ENCODE measurements around the gene DYNC2H1.

Gene DYNC2H1

DNA sequence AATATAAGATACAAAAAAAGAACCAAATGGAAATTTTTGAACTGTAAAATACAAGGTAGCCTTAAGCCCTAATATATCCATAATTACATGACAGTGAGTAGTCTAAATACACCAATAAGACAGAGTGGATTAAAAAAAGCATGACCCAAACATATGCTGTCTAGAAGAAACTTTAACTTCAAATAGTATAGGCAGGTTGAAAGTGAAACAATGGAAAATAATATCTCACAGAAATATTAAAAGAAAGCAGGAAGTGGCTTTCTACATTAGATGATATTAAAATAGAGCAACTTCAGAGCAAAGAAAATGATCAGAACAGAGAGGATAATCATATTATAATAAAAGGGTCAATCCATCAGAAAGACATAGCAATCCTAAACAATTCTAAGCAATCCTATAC, 39.1 kb upstream of the DYNC2H1 start:
- H3K36me3 ChIP-seq (ENCODE audit: control insufficient read depth, insufficient read depth, low read length) = no peaks in the 10 kb centered on the region
- TF ChIP-seq, protein P1, sequence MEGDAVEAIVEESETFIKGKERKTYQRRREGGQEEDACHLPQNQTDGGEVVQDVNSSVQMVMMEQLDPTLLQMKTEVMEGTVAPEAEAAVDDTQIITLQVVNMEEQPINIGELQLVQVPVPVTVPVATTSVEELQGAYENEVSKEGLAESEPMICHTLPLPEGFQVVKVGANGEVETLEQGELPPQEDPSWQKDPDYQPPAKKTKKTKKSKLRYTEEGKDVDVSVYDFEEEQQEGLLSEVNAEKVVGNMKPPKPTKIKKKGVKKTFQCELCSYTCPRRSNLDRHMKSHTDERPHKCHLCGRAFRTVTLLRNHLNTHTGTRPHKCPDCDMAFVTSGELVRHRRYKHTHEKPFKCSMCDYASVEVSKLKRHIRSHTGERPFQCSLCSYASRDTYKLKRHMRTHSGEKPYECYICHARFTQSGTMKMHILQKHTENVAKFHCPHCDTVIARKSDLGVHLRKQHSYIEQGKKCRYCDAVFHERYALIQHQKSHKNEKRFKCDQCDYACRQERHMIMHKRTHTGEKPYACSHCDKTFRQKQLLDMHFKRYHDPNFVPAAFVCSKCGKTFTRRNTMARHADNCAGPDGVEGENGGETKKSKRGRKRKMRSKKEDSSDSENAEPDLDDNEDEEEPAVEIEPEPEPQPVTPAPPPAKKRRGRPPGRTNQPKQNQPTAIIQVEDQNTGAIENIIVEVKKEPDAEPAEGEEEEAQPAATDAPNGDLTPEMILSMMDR (IDR thresholded peaks at IDR 0.05; ENCODE audit: insufficient read depth, low read length, poor library complexity, severe bottlenecking) = no peak

DNA sequence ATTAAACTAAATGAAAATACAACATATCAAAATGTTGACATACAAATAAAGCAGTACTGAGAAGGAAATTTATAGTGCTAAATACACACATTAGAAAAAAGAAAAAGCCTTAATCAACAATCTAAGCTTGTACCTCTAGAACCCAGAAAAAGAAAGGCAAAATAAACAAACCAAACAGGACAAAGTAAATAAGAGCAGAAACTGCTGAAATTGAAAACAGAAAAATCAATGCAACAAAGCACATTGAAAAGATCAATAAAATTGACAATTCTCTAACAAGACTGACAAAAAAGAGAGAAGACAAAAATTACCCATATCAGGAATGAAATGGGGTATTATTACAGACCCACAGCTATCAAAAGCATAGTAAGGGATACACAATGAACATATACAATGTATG, 38.2 kb upstream of the DYNC2H1 start:
- no peaks in the 10 kb centered on the region for H3K36me3 ChIP-seq (ENCODE audit: control insufficient read depth, insufficient read depth, low read length)

More for the DNA sequence above, 39.1 kb upstream of the DYNC2H1 start:
- no peaks in the 10 kb centered on the region for H3K27me3 ChIP-seq (replicated peaks; ENCODE audit: control insufficient read depth, insufficient read depth, low read length)
- DNase-seq (ENCODE audit: extremely low read depth, insufficient read length) = no peak
- H3K4me3 ChIP-seq (replicated peaks; ENCODE audit: low read depth, low read length) = no peak overlapping the region

DNA sequence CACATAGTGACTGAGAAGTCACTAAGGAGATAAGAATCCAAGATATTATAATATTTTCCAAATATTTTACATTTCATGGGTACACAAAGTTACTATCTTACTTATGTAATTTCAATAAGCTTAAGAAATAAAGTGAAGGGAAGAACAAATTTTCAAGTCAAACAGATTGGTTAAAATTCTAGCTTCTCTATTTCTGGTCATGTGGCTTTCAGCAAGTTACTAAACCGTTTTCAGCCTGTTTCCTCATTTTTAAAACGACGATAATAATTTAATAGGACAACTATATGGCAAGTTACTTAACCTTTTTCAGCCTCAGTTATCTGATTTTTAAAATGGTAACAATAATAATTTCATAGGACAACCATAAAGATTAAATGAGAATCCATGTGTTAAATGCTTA, 32.9 kb upstream of the DYNC2H1 start:
- TF ChIP-seq, protein P1 (IDR thresholded peaks at IDR 0.05; ENCODE audit: insufficient read depth, low read length, poor library complexity, severe bottlenecking) = no peak
- H3K36me3 ChIP-seq (ENCODE audit: control insufficient read depth, insufficient read depth, low read length) = peaks cover 5% of the 10 kb centered on the region
- no peak for DNase-seq (ENCODE audit: extremely low read depth, insufficient read length)
- H3K27me3 ChIP-seq (replicated peaks; ENCODE audit: control insufficient read depth, insufficient read depth, low read length) = no peaks in the 10 kb centered on the region
- H3K4me3 ChIP-seq (replicated peaks; ENCODE audit: low read depth, low read length) = no peak overlapping the region

More for the DNA sequence above, 38.2 kb upstream of the DYNC2H1 start:
- H3K4me3 ChIP-seq (replicated peaks; ENCODE audit: low read depth, low read length) = no peak overlapping the region
- no peak for DNase-seq (ENCODE audit: extremely low read depth, insufficient read length)
- TF ChIP-seq, protein P1 (IDR thresholded peaks at IDR 0.05; ENCODE audit: insufficient read depth, low read length, poor library complexity, severe bottlenecking) = no peak
- H3K27me3 ChIP-seq (replicated peaks; ENCODE audit: control insufficient read depth, insufficient read depth, low read length) = no peaks in the 10 kb centered on the region

DNA sequence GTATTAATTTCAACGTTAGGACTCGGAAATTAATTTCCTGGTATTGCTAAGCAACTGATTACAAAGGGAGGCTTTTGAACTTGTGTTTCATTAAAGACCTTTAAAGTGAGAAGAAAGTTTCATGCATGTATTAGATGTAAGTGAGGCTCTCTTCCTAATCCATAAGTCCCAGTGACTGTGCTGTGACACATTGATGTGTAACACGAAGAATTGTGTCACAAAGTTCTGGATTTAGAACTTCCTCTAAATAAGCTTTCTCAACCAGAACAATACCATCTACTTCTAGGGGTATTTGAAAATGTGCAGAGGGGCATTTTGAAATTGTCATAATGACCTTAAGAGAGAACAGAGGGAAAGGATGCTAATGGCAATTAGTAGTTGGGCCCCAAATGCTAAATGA, 31.7 kb upstream of the DYNC2H1 start:
- no peak for DNase-seq (ENCODE audit: extremely low read depth, insufficient read length)
- TF ChIP-seq, protein P1 (IDR thresholded peaks at IDR 0.05; ENCODE audit: insufficient read depth, low read length, poor library complexity, severe bottlenecking) = no peak
- no peaks in the 10 kb centered on the region for H3K27me3 ChIP-seq (replicated peaks; ENCODE audit: control insufficient read depth, insufficient read depth, low read length)
- peaks cover 5% of the 10 kb centered on the region for H3K36me3 ChIP-seq (ENCODE audit: control insufficient read depth, insufficient read depth, low read length)
- no peak overlapping the region for H3K4me3 ChIP-seq (replicated peaks; ENCODE audit: low read depth, low read length)

DNA sequence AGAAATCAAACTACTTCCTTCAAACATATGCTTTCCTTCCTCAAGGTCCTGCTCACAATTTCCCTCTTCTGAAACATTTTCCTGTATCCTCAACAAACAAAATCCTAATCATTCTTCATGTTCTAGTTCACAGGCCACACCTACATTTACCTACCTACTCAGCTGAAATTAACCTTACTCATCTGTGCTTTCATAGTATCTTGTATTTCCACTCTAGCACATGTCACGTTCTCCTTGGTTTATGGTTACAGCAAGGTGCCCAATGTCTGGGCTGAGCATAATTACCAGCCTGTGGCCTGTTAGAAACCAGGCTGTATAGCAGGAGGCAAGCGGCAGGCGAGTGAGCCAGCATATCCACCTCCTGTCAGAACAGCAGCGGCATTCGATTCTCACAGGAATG, 30.5 kb upstream of the DYNC2H1 start:
- H3K36me3 ChIP-seq (ENCODE audit: control insufficient read depth, insufficient read depth, low read length) = peaks cover 5% of the 10 kb centered on the region
- TF ChIP-seq, protein P1 (IDR thresholded peaks at IDR 0.05; ENCODE audit: insufficient read depth, low read length, poor library complexity, severe bottlenecking) = no peak
- H3K4me3 ChIP-seq (replicated peaks; ENCODE audit: low read depth, low read length) = no peak overlapping the region
- no peak for DNase-seq (ENCODE audit: extremely low read depth, insufficient read length)
- H3K27me3 ChIP-seq (replicated peaks; ENCODE audit: control insufficient read depth, insufficient read depth, low read length) = no peaks in the 10 kb centered on the region

DNA sequence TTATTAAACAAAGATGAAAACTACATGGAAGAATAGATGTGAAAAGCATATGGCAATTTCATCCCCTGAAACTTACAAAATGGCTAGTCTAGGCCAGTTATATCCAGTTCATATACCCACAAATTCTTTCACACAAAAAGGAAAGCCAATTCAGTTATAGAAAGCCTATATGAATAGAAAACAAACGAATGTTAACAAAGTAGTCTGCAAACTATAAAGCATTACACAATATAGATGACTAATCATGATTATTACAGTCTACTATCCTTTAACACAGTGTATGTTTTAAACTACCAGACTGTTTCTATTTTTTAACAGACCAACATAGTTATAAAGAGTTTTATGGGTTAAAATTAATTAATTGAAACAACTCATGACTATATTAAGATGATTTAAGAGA, 29.4 kb upstream of the DYNC2H1 start:
- no peak for DNase-seq (ENCODE audit: extremely low read depth, insufficient read length)
- Histone ChIP-seq H3K4me3 (replicated peaks; ENCODE audit: low read depth, low read length) (no peak overlapping the region), H3K36me3 (ENCODE audit: control insufficient read depth, insufficient read depth, low read length) (peaks cover 5% of the 10 kb centered on the region), H3K27me3 (replicated peaks; ENCODE audit: control insufficient read depth, insufficient read depth, low read length) (no peaks in the 10 kb centered on the region)
- TF ChIP-seq, protein P1 (IDR thresholded peaks at IDR 0.05; ENCODE audit: insufficient read depth, low read length, poor library complexity, severe bottlenecking) = no peak

Measured in GM06990 (cell line).